ENCODE measurements around the gene LEMD1.

DNA sequence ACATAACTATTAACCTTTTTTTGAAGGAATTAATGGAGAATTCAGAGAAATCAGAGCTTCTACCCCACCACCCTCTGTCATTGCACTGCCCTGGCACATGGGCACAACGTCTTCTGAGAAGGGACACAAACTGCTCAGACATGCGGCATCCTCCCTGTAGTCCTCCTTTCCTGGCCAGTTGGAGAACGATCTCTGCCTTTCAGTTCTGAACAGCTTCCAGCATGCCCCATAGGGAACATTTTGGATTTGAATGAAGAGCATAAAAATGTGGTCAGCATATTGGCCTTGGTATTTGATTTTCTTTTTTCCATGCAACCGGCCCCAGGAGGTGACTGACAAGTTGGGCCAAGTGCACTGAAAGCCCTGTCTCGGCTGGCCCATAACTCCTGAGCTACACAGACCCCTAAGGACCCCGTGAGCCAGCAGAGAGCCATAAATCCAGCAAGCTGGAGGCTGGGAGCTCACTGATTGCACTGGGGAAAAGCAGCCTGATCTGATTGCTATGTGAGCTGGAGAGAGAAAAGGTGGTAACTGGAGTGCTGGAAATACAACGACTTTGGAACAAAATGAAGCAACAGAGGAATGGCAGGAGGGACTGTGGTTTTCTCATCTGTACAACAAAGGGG lies 44.9 kb upstream of the LEMD1 start:
- TF ChIP-seq, protein P1, sequence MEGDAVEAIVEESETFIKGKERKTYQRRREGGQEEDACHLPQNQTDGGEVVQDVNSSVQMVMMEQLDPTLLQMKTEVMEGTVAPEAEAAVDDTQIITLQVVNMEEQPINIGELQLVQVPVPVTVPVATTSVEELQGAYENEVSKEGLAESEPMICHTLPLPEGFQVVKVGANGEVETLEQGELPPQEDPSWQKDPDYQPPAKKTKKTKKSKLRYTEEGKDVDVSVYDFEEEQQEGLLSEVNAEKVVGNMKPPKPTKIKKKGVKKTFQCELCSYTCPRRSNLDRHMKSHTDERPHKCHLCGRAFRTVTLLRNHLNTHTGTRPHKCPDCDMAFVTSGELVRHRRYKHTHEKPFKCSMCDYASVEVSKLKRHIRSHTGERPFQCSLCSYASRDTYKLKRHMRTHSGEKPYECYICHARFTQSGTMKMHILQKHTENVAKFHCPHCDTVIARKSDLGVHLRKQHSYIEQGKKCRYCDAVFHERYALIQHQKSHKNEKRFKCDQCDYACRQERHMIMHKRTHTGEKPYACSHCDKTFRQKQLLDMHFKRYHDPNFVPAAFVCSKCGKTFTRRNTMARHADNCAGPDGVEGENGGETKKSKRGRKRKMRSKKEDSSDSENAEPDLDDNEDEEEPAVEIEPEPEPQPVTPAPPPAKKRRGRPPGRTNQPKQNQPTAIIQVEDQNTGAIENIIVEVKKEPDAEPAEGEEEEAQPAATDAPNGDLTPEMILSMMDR (IDR thresholded peaks at IDR 0.05; ENCODE audit: low read length): no peak
- TF ChIP-seq EZH2 (optimal IDR thresholded peaks at IDR 0.05; ENCODE audit: low read depth, low read length) (no peak), EZH2phosphoT487 (IDR thresholded peaks at IDR 0.05; ENCODE audit: low read length) (no peak)
